IPS DF 4.7 (cell line): Measurements from ENCODE around the gene ATP8B3.

ENCODE experiments used
- DNase-seq: peaks from one replicate; pipeline ENCODE4 v3.0.0-alpha.2; 2013; ENCODE audit warnings: low spot score; ENCODE audit errors: extremely low read depth

Gene ATP8B3

GRCh38 chr19:1746401-1747284 lies 65.4 kb downstream of the ATP8B3 start:
- no peak for DNase-seq

DNA sequence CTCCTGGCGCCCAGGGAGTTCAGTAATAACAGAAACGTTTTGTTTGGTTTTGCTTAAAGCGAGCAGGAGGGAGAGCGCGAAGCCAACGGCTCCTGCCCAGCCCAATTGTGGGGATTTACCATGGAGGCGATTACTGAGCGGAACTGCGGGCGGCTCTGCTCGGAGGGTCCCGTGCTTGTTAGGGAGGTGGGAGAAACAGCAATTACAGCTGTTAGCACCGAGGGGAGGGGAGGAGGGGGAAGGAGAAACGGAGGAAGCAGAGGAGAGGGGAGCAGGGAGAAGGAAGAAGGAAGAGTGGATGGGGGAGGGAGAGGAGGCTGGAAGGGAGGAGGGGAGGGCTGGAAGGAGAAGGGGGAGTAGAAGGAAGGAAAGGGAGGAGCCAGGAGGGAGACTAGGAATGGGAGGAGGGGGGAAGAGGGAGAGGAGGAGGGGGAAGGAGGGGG lies 66.5 kb downstream of the ATP8B3 start:
- no peak for DNase-seq

DNA sequence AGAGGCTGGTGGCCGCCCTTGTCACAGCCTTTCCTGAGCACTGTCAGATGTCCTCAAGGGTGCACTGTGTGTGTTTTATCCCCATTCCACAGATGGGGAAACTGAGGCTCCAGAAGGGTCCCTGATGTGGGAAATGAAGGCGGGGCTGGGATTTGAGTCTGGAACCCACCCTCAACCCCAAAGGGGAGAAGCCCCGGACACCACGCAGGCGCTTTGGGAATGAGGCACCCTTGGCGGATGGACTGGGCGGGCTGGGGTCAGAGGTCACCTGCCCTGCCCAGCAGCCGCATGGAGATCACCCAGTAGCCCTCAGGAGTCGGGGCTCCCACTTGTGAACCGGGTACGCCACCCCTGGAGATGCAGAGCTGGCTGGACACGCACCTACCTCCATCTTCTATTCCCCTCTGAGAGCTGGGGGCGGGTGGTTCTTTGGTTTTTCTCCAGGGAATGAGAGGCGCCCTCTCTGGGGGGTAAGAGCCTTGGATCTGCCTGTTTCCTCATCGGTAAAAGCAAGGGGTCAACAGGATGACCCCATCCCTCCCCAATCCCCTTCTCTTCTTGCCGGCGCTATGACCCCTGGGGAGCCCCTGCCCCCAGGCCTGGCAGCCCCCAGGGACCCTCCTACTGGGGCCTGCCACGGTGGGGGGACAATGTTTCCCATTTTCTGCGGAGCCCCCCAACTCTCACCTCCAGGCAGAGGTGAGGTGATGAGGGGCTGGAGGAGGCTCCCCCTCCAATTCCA lies 67.1 kb downstream of the ATP8B3 start:
- DNase-seq, result no peak

- DNase-seq, result no peak
Measured at GRCh38 chr19:1744133-1744665, 67.9 kb downstream of the ATP8B3 start.

- DNase-seq, result no peak
Measured at GRCh38 chr19:1742989-1743696, 68.9 kb downstream of the ATP8B3 start.

GRCh38 chr19:1739960-1740629 lies 72.0 kb downstream of the ATP8B3 start:
- DNase-seq, result no peak

DNA sequence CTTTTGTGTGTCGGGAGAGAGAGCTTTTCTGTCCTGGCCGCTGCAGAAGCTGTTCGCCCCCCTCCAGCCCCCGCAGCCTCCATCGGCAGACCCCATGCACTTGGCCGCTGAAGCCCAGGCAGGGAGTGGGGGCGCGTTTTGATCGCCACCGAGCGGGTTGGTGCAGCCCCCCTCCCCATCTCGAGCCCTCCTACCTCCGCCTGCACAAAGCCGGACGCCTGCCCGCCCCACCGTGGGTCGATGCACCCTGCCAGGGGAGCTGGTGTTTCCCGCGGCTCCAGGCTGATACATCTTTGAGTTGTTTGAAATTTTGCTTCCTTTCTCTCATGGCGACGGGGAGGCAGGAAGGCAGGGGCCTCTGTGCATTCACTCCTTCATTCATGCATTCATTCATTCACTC lies 75.1 kb downstream of the ATP8B3 start:
- DNase-seq, result no peak

- DNase-seq, result no peak
Measured at GRCh38 chr19:1736280-1736679, 75.8 kb downstream of the ATP8B3 start.

GRCh38 chr19:1734321-1734966 lies 77.6 kb downstream of the ATP8B3 start:
- no peak for DNase-seq
